Smooth muscle cell (in vitro differentiated cells): ENCODE data around the gene ELMO1. TPM values are rescaled to one million over a fixed set of nuclear protein-coding genes. Genes with fewer than 3 reads are reported as not detected.

ENCODE experiments used
- DNase-seq: peaks from one replicate; lab custom pipeline; 2025; ENCODE audit not compliant: unreplicated experiment; lab: John Stamatoyannopoulos, UW
- H2AFZ ChIP-seq: fragments of 200-600 bp; sonication (generic); 2 replicates; pipeline ENCODE4 v1.6.0; 2016; ENCODE audit warnings: antibody characterized with exemption, low read depth, mild to moderate bottlenecking
- H3F3A ChIP-seq: fragments of 200-600 bp; sonication (generic); 2 replicates; pipeline ENCODE4 v1.6.0; 2017; ENCODE audit warnings: antibody characterized with exemption, low read depth
- H3K27ac ChIP-seq: fragments of 200-600 bp; sonication (generic); 2 replicates; pipeline ENCODE4 v1.5.1; 2016; ENCODE audit warnings: low read depth, mild to moderate bottlenecking
- H3K27me3 ChIP-seq: fragments of 200-600 bp; sonication (generic); 2 replicates; pipeline ENCODE4 v1.6.1; 2016; ENCODE audit warnings: low read depth, mild to moderate bottlenecking
- H3K36me3 ChIP-seq: fragments of 200-600 bp; sonication (generic); 2 replicates; pipeline ENCODE4 v1.5.1; 2016; ENCODE audit warnings: low read depth
- H3K4me1 ChIP-seq: fragments of 200-600 bp; sonication (generic); 2 replicates; pipeline ENCODE4 v1.5.1; 2016; ENCODE audit warnings: low read depth
- H3K4me2 ChIP-seq: fragments of 200-600 bp; sonication (generic); 2 replicates; pipeline ENCODE4 v1.6.0; 2016; ENCODE audit warnings: mild to moderate bottlenecking
- H3K4me3 ChIP-seq: fragments of 200-600 bp; sonication (generic); 2 replicates; pipeline ENCODE4 v1.5.1; 2016; ENCODE audit warnings: mild to moderate bottlenecking
- H3K79me2 ChIP-seq: fragments of 200-600 bp; sonication (generic); 2 replicates; pipeline ENCODE4 v1.6.0; 2016; ENCODE audit warnings: low read depth, mild to moderate bottlenecking
- H3K9ac ChIP-seq: fragments of 200-600 bp; sonication (generic); 2 replicates; pipeline ENCODE4 v1.6.0; 2016; ENCODE audit warnings: low read depth
- H3K9me3 ChIP-seq: fragments of 200-600 bp; sonication (generic); replicated peaks from 2 replicates; pipeline ENCODE4 v1.5.1; 2016; ENCODE audit warnings: low read depth
- H4K20me1 ChIP-seq: fragments of 200-600 bp; sonication (generic); 2 replicates; pipeline ENCODE4 v1.6.0; 2016; ENCODE audit warnings: low read depth
- CTCF ChIP-seq: fragments of 200-600 bp; sonication (generic); IDR thresholded peaks from 2 replicates; pipeline ENCODE4 v1.5.1; 2017; ENCODE audit warnings: borderline replicate concordance, mild to moderate bottlenecking, antibody characterized with exemption; ENCODE audit not compliant: insufficient read depth, poor library complexity, severe bottlenecking
- WGBS: methylation state at CpG from one replicate; pipeline ENCODE4 v1.1.7; 2016; ENCODE audit warnings: low lambda C conversion rate; 5-methylcytosine and 5-hydroxymethylcytosine counted together
- polyA plus RNA-seq: library from polyadenylated mRNA; unstranded; fragments of >200 nt; fragmentation: Nextera tagmentation; extraction: Ambion mirVana; gene quantifications from 2 replicates; pipeline ENCODE4 v1.2.1, GENCODE V29; 2016
- total RNA-seq: library from RNA; depleted of rRNA; stranded (reverse); fragments of >200 nt; gene quantifications from 2 replicates; pipeline ENCODE4 v1.2.3, GENCODE V29; 2014

Gene ELMO1
- total and polyA plus RNA-seq, 2 experiments from 2014 or later = 8.2 to 36.0 TPM

GRCh38 chr7:36884351-36884750, 564.3 kb downstream of the ELMO1 start:
- no peaks in the 10 kb centered on the region for H3K9me3 ChIP-seq
- H3K4me2 ChIP-seq = no peak overlapping the region
- H3F3A ChIP-seq = no peaks in the 10 kb centered on the region
- H4K20me1 ChIP-seq = no peaks in the 10 kb centered on the region
- H3K27ac ChIP-seq = no peak overlapping the region
- H3K4me3 ChIP-seq = no peak overlapping the region
- no peaks in the 10 kb centered on the region for H3K79me2 ChIP-seq
- H3K27me3 ChIP-seq = no peaks in the 10 kb centered on the region
- H3K9ac ChIP-seq = no peak overlapping the region
- no peak overlapping the region for H2AFZ ChIP-seq
- H3K36me3 ChIP-seq = no peaks in the 10 kb centered on the region
- peaks cover 5% of the 10 kb centered on the region for H3K4me1 ChIP-seq
- no peak for DNase-seq
- WGBS = 37% methylated on average over 5 of the region's 5 CpGs
- no peak for TF ChIP-seq CTCF

- Histone ChIP-seq H3K9ac (no peak overlapping the region), H3K4me1 (peaks cover 5% of the 10 kb centered on the region), H3K27me3 (no peaks in the 10 kb centered on the region), H3F3A (no peaks in the 10 kb centered on the region), H3K36me3 (no peaks in the 10 kb centered on the region), H3K27ac (no peak overlapping the region), H2AFZ (no peak overlapping the region), H3K4me3 (no peak overlapping the region), H3K4me2 (no peak overlapping the region), H3K9me3 (no peaks in the 10 kb centered on the region), H3K79me2 (no peaks in the 10 kb centered on the region), H4K20me1 (no peaks in the 10 kb centered on the region)
- 63% methylated on average over 11 of the region's 11 CpGs for WGBS
- no peak for TF ChIP-seq CTCF
- DNase-seq = no peak
Measured at GRCh38 chr7:36881233-36881874, 567.3 kb downstream of the ELMO1 start.

- H3K4me1 ChIP-seq = peaks cover 5% of the 10 kb centered on the region
- H3K27ac ChIP-seq = no peak overlapping the region
- DNase-seq = no peak
- no peak overlapping the region for H3K4me3 ChIP-seq
- WGBS = 95% methylated on average over 3 of the region's 3 CpGs
- no peaks in the 10 kb centered on the region for H3K27me3 ChIP-seq
- no peak overlapping the region for H3K9ac ChIP-seq
- no peak overlapping the region for H2AFZ ChIP-seq
- no peak for TF ChIP-seq CTCF
- H4K20me1 ChIP-seq = no peaks in the 10 kb centered on the region
- no peaks in the 10 kb centered on the region for H3K9me3 ChIP-seq
- H3F3A ChIP-seq = no peaks in the 10 kb centered on the region
- H3K4me2 ChIP-seq = no peak overlapping the region
- H3K79me2 ChIP-seq = no peaks in the 10 kb centered on the region
- H3K36me3 ChIP-seq = no peaks in the 10 kb centered on the region
Measured at GRCh38 chr7:36880108-36880507, 568.6 kb downstream of the ELMO1 start.

GRCh38 chr7:36879021-36879420, 569.6 kb downstream of the ELMO1 start:
- 68% methylated on average over 4 of the region's 4 CpGs for WGBS
- no peak for TF ChIP-seq CTCF
- H3K27me3 ChIP-seq = no peaks in the 10 kb centered on the region

More at GRCh38 chr7:36879021-36879420, 569.6 kb downstream of the ELMO1 start:
- H3K9me3 ChIP-seq = no peaks in the 10 kb centered on the region
- no peak overlapping the region for H3K9ac ChIP-seq
- H3K27ac ChIP-seq = no peak overlapping the region
- H3K4me3 ChIP-seq = no peak overlapping the region
- H3K79me2 ChIP-seq = no peaks in the 10 kb centered on the region
- no peak overlapping the region for H3K4me2 ChIP-seq
- no peak for DNase-seq
- no peaks in the 10 kb centered on the region for H4K20me1 ChIP-seq
- no peak overlapping the region for H2AFZ ChIP-seq
- peaks cover 5% of the 10 kb centered on the region for H3K4me1 ChIP-seq
- no peaks in the 10 kb centered on the region for H3K36me3 ChIP-seq
- no peaks in the 10 kb centered on the region for H3F3A ChIP-seq
